Measurements from ENCODE around the gene TCP10L.

TCP10L gene

GRCh38 chr21:32599526-32599925 lies 14.2 kb upstream of the TCP10L start:
- H3K4me3 ChIP-seq (ENCODE audit: low read depth, low read length) = no peak overlapping the region
- DNase-seq (ENCODE audit: low read depth) = no peak
- TF ChIP-seq CTCF (IDR thresholded peaks at IDR 0.05; ENCODE audit: insufficient read depth, low read depth, low read length, missing control alignments) = no peak

GRCh38 chr21:32599091-32599490 lies 13.8 kb upstream of the TCP10L start:
- DNase-seq (ENCODE audit: low read depth) = no peak
- H3K4me3 ChIP-seq (ENCODE audit: low read depth, low read length) = no peak overlapping the region
- TF ChIP-seq CTCF (IDR thresholded peaks at IDR 0.05; ENCODE audit: insufficient read depth, low read depth, low read length, missing control alignments) = no peak

GRCh38 chr21:32597205-32597604 lies 11.9 kb upstream of the TCP10L start:
- no peak overlapping the region for H3K4me3 ChIP-seq (ENCODE audit: low read depth, low read length)
- DNase-seq (ENCODE audit: low read depth) = no peak
- TF ChIP-seq CTCF (IDR thresholded peaks at IDR 0.05; ENCODE audit: insufficient read depth, low read depth, low read length, missing control alignments) = no peak

GRCh38 chr21:32595431-32595830 lies 10.1 kb upstream of the TCP10L start:
- H3K4me3 ChIP-seq (ENCODE audit: low read depth, low read length) = no peak overlapping the region
- no peak for DNase-seq (ENCODE audit: low read depth)
- no peak for TF ChIP-seq CTCF (IDR thresholded peaks at IDR 0.05; ENCODE audit: insufficient read depth, low read depth, low read length, missing control alignments)

GRCh38 chr21:32593690-32594089 lies 8.4 kb upstream of the TCP10L start:
- DNase-seq (ENCODE audit: low read depth) = no peak
- TF ChIP-seq CTCF (IDR thresholded peaks at IDR 0.05; ENCODE audit: insufficient read depth, low read depth, low read length, missing control alignments) = no peak
- H3K4me3 ChIP-seq (ENCODE audit: low read depth, low read length) = no peak overlapping the region

- no peak overlapping the region for H3K4me3 ChIP-seq (ENCODE audit: low read depth, low read length)
- TF ChIP-seq CTCF (IDR thresholded peaks at IDR 0.05; ENCODE audit: insufficient read depth, low read depth, low read length, missing control alignments) = no peak
- no peak for DNase-seq (ENCODE audit: low read depth)
These were observed 7.7 kb upstream of the TCP10L start for GRCh38 chr21:32592929-32593502.

- no peak for DNase-seq (ENCODE audit: low read depth)
- no peak for TF ChIP-seq CTCF (IDR thresholded peaks at IDR 0.05; ENCODE audit: insufficient read depth, low read depth, low read length, missing control alignments)
- no peak overlapping the region for H3K4me3 ChIP-seq (ENCODE audit: low read depth, low read length)
These were observed 4.8 kb upstream of the TCP10L start for GRCh38 chr21:32590130-32590529.
